HEK293 (cell line): Measurements from ENCODE around the gene SGCB.

Experiments
- OVOL3 ChIP-seq: fragments of 450-650 bp; formaldehyde crosslinking; IDR thresholded peaks from 2 replicates; pipeline ENCODE4 v1.5.1; 2016; ENCODE audit warnings: missing biosample characterization, missing genetic modification characterization
- ZNF138 ChIP-seq: fragments of 450-650 bp; formaldehyde crosslinking; IDR thresholded peaks from 2 replicates; pipeline ENCODE4 v1.5.1; 2016; ENCODE audit warnings: missing biosample characterization, missing genetic modification characterization, borderline replicate concordance
- ZNF501 ChIP-seq: fragments of 450-650 bp; formaldehyde crosslinking; IDR thresholded peaks from 2 replicates; pipeline ENCODE4 v1.5.1; 2016; ENCODE audit warnings: missing biosample characterization, missing genetic modification characterization
- ZNF521 ChIP-seq: fragments of 450-650 bp; formaldehyde crosslinking; IDR thresholded peaks from 2 replicates; pipeline ENCODE4 v1.5.1; 2017; ENCODE audit warnings: missing biosample characterization, mild to moderate bottlenecking, missing genetic modification characterization
- TF ChIP-seq, protein P1 (sequence below): fragments of 450-650 bp; IDR thresholded peaks from 2 replicates; pipeline ENCODE4 v1.5.1; 2018; ENCODE audit warnings: missing biosample characterization, mild to moderate bottlenecking, missing genetic modification characterization
- TF ChIP-seq, protein P2 (sequence below): IDR thresholded peaks from 2 replicates; pipeline ENCODE4 v1.6.1; 2011; ENCODE audit warnings: mild to moderate bottlenecking, low read depth, low read length, borderline replicate concordance
- TF ChIP-seq, protein P3 (sequence below): fragments of 450-650 bp; formaldehyde crosslinking; IDR thresholded peaks from 2 replicates; pipeline ENCODE4; 2016; ENCODE audit warnings: missing biosample characterization, missing genetic modification characterization

Gene SGCB

DNA sequence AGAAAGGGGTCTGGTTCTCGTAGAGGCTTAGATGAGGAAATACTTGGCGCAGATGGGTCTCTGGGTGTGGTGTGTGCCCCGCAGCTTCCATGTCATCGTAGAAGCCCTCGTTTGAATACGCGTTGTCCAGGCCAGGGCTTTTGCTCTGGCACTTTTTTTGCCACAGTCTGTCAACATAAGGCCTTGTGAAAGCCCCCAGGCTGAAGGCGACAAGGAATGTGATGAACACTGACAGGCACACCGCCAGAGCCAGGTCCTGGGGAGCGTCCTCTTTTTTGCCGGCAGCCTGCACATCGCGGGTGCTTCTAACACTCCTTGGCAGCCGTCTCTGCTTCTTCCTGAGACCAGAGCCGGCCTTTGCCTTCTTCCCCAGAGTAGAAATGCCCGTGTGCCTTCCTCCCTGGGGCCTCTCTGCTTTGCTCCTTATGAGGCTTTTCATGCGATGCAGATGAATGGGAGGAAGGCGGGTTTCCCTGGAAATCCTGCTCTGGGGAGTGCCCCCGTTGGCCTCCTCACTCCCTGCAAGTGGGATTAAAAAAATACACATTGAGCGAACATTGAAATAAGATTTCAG, 42.4 kb downstream of the SGCB start (continued):
- TF ChIP-seq ZNF501 (no peak), OVOL3 (no peak), ZNF138 (tag by site-specific recombination) (no peak), ZNF521 (tag by site-specific recombination) (no peak)
- TF ChIP-seq, protein P1, sequence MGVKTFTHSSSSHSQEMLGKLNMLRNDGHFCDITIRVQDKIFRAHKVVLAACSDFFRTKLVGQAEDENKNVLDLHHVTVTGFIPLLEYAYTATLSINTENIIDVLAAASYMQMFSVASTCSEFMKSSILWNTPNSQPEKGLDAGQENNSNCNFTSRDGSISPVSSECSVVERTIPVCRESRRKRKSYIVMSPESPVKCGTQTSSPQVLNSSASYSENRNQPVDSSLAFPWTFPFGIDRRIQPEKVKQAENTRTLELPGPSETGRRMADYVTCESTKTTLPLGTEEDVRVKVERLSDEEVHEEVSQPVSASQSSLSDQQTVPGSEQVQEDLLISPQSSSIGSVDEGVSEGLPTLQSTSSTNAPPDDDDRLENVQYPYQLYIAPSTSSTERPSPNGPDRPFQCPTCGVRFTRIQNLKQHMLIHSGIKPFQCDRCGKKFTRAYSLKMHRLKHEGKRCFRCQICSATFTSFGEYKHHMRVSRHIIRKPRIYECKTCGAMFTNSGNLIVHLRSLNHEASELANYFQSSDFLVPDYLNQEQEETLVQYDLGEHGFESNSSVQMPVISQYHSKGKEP (tag by site-specific recombination) = no peak
- TF ChIP-seq, protein P2, sequence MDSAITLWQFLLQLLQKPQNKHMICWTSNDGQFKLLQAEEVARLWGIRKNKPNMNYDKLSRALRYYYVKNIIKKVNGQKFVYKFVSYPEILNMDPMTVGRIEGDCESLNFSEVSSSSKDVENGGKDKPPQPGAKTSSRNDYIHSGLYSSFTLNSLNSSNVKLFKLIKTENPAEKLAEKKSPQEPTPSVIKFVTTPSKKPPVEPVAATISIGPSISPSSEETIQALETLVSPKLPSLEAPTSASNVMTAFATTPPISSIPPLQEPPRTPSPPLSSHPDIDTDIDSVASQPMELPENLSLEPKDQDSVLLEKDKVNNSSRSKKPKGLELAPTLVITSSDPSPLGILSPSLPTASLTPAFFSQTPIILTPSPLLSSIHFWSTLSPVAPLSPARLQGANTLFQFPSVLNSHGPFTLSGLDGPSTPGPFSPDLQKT = no peak
- TF ChIP-seq, protein P3, sequence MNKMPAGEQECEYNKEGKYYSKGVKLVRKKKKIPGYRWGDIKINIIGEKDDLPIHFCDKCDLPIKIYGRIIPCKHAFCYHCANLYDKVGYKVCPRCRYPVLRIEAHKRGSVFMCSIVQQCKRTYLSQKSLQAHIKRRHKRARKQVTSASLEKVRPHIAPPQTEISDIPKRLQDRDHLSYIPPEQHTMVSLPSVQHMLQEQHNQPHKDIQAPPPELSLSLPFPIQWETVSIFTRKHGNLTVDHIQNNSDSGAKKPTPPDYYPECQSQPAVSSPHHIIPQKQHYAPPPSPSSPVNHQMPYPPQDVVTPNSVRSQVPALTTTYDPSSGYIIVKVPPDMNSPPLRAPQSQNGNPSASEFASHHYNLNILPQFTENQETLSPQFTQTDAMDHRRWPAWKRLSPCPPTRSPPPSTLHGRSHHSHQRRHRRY (tag by site-specific recombination) = no peak
